Bronchial epithelial cell (primary cell): ENCODE results near the gene PSMB7. TPM values are rescaled to one million over a fixed set of nuclear protein-coding genes. Genes with fewer than 3 reads are reported as not detected.

Experiments used
- DNase-seq: peaks from one replicate; pipeline ENCODE4 v3.0.0-alpha.2; 2010; ENCODE audit warnings: low read depth
- FAIRE-seq: peaks from 2 replicates; lab custom pipeline; 2011; peaks lifted over from hg19 to GRCh38; lab: Jason Lieb, UNC
- H3K27me3 ChIP-seq: 2 replicates; pipeline ENCODE4 v1.5.1; 2011; ENCODE audit warnings: low read length; ENCODE audit not compliant: control insufficient read depth, insufficient read depth
- H3K36me3 ChIP-seq: 2 replicates; pipeline ENCODE4 v1.5.1; 2011; ENCODE audit warnings: low read length; ENCODE audit not compliant: control insufficient read depth, insufficient read depth
- H3K4me3 ChIP-seq: 2 replicates; pipeline ENCODE4 v1.5.1; 2011; ENCODE audit warnings: mild to moderate bottlenecking, low read depth, low read length, control low read depth
- CTCF ChIP-seq: IDR thresholded peaks from 2 replicates; pipeline ENCODE4 v1.5.1; 2011; ENCODE audit warnings: mild to moderate bottlenecking, moderate library complexity, low read length, control low read depth, inconsistent platforms; ENCODE audit not compliant: insufficient read depth, severe bottlenecking
- total RNA-seq: library from RNA; depleted of rRNA; stranded (reverse); fragments of >200 nt; gene quantifications from 2 replicates; pipeline ENCODE4 v1.2.1, GENCODE V29; 2014

The PSMB7 gene
- total RNA-seq, 1 donor from 2014 or later = 335 TPM

GRCh38 chr9:124303762-124304161 lies 111.5 kb downstream of the PSMB7 start:
- H3K36me3 ChIP-seq = peaks cover 3% of the 10 kb centered on the region
- FAIRE-seq = no peak
- H3K27me3 ChIP-seq = no peaks in the 10 kb centered on the region
- DNase-seq = no peak
- no peak for TF ChIP-seq CTCF
- H3K4me3 ChIP-seq = no peak overlapping the region

Other genes starting within 250 kb of the PSMB7 start
- 8.4 and 14.7 TPM in 2 replicates for gene NEK6, start 157.5 kb downstream of the PSMB7 start, total RNA-seq
- 0.38 TPM in 1 of 2 replicates, not detected in the other for gene ADGRD2, start 35.0 kb upstream of the PSMB7 start, total RNA-seq
- not detected in 2 replicates for gene NR5A1, start 92.0 kb upstream of the PSMB7 start, total RNA-seq